Measurements from ENCODE around the gene COX7C.

Gene COX7C

DNA sequence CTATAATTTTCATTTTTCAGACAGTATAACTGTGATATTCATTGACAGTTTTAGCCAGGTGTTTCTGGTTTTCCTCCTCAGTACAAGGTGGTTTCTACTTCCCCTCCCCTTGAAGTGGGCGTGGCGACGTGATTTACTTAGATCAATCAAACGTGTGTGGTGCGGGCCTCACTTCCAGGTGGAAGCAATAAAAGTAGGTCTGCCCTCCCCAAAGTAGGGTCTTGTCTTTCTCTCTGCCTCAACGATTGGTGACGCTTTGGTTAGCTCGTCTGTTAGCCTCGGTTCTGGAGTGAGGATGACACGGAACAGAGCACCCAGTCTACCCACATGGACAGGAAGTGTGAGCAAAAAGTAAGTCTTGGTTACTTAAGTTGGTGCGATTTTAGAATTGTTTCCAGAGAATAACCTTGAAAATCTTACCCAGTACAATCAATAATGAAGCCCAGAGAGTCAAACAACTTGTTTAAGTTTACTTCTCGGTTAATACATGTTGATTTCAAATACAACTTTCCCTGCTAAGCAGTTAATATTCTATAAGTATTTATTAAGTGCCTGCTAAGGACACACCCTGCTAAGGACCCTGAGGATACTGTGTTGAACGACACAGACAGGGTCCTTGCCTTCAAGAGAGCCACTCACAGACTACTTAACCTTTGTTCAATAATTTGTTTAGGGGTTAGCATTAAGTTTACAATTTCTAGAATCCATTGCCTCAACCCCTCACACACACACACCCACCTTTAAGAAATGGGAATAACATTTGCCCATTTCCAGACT is 48.4 kb downstream of the COX7C start:
- H3K4me3 ChIP-seq (ENCODE audit: low read length) = no peak overlapping the region
- no peak for DNase-seq (ENCODE audit: low read depth)
- TF ChIP-seq, protein P1, sequence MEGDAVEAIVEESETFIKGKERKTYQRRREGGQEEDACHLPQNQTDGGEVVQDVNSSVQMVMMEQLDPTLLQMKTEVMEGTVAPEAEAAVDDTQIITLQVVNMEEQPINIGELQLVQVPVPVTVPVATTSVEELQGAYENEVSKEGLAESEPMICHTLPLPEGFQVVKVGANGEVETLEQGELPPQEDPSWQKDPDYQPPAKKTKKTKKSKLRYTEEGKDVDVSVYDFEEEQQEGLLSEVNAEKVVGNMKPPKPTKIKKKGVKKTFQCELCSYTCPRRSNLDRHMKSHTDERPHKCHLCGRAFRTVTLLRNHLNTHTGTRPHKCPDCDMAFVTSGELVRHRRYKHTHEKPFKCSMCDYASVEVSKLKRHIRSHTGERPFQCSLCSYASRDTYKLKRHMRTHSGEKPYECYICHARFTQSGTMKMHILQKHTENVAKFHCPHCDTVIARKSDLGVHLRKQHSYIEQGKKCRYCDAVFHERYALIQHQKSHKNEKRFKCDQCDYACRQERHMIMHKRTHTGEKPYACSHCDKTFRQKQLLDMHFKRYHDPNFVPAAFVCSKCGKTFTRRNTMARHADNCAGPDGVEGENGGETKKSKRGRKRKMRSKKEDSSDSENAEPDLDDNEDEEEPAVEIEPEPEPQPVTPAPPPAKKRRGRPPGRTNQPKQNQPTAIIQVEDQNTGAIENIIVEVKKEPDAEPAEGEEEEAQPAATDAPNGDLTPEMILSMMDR (conservative IDR thresholded peaks at IDR 0.05; ENCODE audit: low read depth, low read length) = no peak

DNA sequence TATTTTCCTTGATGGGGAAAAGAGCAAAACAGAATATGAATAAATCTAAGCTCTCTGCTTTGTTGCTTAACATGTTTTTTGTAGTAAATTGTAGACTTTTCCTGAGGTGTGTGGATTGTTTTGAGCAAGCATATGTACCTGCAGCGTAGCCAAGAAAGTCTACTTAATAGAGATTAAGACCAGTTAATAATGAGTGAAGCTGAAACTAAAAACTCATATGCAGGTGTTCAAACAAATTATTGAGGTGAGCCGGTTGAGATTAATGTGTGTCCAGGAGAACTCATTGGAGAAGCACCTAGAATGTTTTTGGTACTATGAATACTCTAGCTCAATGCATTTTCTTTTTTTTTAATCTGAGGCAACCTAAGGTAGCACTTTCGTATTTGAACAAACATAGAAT is 49.2 kb downstream of the COX7C start:
- TF ChIP-seq, protein P1 (conservative IDR thresholded peaks at IDR 0.05; ENCODE audit: low read depth, low read length) = no peak
- no peak for DNase-seq (ENCODE audit: low read depth)
- H3K4me3 ChIP-seq (ENCODE audit: low read length) = no peak overlapping the region

All from retinal pigment epithelial cell (primary cell).